GM18909 (cell line): ENCODE data around the gene SLC35E2B.
A peak's percentile ranks its signal among the peaks of the same experiment; 100 is the strongest.

Experiments used
- ATAC-seq: cut with Tn5 transposase; IDR thresholded peaks from one replicate; pipeline ENCODE4 v1.9.1; 2021; ENCODE audit warnings: mild to moderate bottlenecking; ENCODE audit not compliant: unreplicated experiment, poor library complexity

The SLC35E2B gene

GRCh38 chr1:1615256-1616044 is 77.1 kb downstream of the SLC35E2B start, which contains the start of gene MIB2:
Gene MIB2, plus strand, starts transcription at chr1:1615500. Its CDS starts 7,953 bp downstream, at chr1:1623453.
- peak; percentile 80 for ATAC-seq

DNA sequence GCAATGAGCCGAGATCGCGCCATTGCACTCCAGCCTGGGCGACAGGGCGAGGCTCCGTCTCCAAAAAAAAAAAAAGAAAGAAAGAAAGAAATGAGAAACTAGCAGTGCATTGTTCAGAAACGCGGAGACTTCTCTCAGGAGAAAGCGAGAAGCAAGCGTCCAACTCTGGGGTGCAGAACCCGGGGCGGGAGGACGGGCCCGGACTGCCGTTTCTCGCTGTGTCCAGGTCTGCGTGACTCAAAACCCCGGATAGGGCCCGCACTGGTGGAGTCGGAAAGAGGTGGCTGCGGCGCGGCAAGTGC is 77.7 kb downstream of the SLC35E2B start:
- no peak for ATAC-seq

DNA sequence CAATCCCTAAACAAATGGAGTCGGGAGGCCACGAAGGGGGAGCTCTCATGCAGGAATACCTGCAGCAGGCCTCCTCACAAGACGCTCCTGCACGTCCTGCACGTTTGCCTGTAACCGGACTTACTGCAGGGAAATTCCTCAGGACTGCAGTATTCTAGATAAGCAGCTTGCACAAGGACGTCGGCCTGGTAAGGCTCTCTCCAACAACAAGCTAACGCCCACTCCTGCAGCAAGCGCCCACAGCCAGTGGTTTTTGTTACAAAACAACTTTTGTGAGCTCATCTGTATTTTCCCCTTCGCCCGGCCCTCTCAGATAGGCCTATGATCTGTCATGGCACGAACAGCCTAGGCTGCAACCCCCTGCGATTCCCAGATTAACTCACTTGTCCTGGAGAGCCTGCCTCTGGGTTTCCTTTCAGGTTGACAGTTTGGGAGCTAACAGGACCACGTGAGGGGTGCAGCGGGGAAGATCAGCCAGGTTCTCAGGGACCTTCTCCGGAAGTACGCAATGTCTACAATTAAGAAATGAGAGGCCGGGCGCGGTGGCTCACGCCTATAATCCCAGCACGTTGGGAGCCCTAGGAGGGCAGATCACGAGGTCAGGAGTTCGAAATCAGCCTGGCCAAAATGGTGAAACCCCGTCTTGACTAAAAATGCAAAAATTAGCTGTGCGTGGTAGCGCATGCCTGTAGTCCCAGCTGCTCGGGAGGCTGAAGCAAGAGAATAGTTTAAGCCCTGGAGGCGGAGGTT is 78.2 kb downstream of the SLC35E2B start:
- no peak for ATAC-seq

GRCh38 chr1:1613509-1614082 is 79.0 kb downstream of the SLC35E2B start:
- no peak for ATAC-seq

GRCh38 chr1:1612104-1612400 is 80.5 kb downstream of the SLC35E2B start:
- no peak for ATAC-seq

DNA sequence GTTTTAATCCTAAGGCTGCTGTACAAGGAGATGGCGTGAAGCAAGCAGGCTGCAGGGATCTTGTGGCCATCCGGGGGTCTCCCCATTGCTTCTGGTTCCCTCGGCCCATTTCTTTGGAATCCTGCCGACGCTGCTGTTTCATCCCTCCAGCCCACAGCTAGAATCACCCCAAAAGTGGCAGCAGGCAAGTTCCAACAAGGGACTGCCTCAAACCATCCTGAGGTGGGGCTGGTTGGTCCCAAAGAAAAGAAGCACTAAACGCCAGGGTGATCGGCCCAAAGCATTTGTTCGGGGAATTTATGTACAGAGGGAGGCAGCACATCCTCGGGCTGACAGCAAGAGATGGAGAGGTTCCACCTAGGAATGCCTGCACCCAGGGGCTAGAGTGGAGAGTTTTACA is 81.8 kb downstream of the SLC35E2B start:
- no peak for ATAC-seq

GRCh38 chr1:1609822-1610485 is 82.6 kb downstream of the SLC35E2B start:
- no peak for ATAC-seq
